ENCODE results near the gene BCAS1.

BCAS1 gene

DNA sequence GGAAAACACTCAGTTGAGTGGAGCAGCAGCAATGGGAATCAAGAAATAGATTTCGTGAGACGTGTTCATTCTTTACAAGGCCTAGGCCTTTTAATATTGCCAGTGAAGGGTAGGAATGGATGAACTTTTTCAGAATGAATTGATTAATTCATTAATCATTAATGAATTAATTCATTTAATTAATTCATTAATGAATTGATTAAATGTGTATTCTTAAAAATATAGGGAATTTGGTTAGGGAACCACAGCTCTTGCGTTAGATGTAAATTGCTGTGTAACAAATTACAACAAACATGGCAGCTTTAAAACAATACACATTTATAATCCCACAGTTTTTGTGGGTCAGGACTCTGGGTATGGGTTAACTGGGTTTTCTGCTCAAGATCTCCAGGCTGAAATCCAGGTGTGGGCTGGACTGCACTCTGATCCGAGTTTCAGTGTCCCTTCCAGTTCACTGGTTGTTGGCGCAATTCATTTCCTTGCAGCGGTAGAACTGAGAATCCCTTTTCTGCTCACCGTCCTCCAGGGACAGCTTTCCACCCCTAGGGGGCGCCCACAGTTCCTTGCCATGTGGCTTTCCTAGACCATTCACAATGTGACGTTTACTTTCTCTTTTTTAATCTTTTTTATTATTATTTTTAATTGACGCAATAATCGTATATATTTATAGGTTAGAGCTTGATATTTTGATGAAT, 32.8 kb upstream of the BCAS1 start:
- peak; percentile 45 for DNase-seq (ENCODE audit: low read depth)

DNA sequence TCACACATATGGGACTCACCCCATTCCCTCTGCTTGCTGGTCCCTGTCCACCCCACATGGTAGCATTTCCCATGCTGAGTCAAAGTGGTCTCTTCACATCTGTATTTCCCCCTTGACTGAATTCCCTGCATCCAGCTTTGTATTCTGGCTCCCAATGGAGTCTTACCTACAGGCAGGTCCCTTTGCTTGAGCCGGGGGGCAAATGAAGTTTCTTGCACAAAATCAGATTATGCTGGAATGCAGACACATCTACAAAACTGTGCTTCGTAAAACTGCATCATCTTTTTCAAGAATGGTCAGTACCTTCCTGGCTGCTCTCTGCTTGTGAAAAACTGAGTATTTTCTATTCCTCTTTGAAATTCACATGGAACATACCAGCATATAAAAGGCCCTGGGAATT, 32.1 kb upstream of the BCAS1 start:
- DNase-seq (ENCODE audit: low read depth): no peak

DNA sequence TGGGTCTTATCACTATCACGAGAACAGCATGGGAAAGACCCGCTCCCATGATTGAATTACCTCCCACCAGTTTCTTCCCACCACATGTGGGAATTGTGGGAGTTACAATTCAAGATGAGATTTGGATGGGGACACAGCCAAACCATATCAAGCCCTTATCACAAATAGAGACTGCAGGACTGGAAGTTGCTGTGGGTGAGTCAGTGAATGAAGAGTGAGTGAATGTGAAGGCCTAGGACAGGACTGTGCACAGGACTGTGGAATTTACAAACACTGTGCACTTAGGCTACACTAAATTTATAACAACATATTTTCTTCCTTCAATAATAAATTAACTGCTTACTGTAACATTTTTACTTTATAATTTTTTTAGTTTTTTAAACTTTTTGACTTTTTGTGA, 30.2 kb upstream of the BCAS1 start:
- DNase-seq (ENCODE audit: low read depth): no peak

DNA sequence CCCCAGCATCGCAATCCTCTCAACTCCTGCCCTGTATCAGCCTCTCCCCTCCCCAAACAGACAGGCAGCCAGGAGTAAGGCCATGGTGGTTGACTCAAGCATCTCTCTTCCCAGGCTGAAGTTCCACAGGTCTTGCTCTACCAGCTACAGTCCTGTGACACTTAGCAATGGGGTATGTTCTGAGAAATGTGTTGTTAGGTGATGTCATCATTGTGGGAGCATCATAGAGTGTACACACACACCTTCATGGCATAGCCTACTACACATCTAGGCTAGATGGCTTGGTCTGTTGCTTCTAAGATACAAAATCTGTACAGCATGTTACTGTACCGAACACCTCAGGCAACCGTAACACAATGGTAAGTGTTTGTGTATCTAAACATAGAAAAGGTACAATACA, 29.5 kb upstream of the BCAS1 start:
- no peak for DNase-seq (ENCODE audit: low read depth)

DNA sequence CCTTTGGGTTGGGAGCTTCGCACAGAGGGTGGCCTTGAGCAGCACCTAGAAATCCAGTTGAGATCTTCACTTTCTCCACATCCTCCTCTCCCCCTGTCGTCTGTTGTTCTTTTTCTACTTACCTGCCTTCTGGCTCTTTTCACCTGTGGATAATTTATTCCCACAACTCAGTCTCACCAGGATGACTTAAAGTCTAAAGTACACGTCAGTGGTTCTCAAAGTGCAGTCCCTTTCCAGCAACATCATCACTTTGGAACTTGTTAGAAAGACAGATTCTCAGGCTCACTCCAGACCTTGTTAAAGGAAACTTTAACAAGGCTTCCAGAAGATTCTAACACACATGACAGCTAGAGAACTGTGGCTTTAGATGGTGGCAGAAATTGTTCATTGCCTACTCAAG, 27.7 kb upstream of the BCAS1 start:
- no peak for DNase-seq (ENCODE audit: low read depth)

DNA sequence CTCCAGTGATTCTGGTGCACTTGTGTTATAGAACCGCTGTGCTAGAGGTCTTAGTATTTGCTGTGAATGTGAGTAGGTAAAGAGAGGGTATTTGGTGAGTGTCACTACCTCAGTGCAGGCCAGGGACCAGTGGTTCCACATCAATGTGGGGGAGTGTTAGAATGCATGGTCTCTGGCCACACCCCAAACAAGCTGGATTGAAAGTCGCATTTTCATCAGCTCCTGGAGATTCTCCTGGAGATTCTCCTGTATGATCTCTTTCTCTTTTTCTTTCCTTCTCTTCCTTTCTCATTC, 26.8 kb upstream of the BCAS1 start:
- no peak for DNase-seq (ENCODE audit: low read depth)

DNA sequence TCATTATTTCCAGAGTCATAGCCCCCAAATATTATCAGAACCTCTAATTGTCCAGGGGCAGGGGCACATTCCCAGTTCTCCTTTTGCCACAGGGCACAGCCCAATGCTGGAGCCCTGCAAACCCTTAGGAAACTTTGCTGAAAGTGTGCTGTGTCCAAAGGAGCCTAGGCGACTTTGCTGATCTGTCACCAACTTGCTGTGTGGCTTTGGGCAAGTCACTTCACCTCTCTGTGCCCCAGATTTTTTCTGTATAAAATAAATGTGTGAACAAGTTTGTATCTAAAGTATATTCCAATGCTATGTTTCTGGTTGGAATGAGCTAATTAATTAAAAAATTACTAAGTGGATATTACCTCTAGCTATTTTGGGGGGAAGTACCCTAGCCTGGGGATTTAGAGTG, 25.4 kb upstream of the BCAS1 start:
- no peak for DNase-seq (ENCODE audit: low read depth)

DNA sequence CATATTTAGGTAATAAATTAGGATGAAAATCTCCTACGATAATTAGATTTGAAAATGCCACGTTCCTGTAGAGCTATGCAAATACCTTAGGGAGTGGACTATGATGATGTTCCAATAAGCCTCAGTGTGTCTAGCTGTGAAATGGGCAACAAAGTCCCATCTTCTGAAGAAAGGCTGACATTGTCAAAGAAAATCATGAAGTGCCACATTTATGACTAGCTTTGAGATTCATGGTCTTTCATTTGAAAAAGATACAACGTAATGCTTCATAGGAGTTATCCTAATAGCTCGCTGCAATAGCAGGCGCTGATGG, 23.8 kb upstream of the BCAS1 start:
- no peak for DNase-seq (ENCODE audit: low read depth)

DNA sequence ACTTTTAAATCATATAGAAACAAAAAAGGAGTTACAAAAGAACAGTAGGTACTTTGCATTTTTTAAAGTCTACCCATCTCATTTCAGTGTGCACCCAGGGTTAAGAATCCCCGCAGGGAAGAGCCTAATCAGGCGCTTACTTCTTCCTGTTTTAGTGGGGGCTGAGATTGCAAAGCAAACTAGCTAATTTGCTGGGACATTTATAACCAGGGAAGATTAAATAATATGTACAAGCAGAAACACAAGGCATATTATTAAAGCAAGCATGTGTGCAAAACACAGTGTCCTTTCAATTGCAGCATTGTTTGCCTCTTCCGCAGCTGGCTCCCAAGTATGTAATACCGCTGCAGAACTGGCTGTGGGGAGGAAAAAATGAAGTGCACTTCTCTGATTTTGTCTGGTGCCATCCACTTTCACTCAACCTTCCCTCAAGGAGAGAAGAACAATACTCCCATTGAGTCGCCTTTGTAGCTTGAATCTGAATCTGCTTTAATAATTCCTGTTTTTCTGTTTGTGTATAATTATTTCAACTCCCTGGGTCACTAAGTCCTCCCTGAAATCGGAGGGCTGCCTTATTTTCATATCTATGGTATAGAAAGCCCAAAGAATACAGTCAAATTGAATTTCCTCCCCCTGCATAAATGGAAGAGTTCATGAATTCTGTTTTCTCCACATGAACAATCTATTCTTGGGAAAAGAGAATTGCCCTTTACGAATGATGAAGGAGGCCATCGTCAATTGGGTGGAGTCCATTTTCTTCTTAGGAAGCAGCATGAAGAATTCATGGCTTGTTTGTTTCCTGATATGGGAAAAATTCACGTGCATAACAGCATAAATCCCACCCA, 23.3 kb upstream of the BCAS1 start:
- DNase-seq (ENCODE audit: low read depth): no peak

DNA sequence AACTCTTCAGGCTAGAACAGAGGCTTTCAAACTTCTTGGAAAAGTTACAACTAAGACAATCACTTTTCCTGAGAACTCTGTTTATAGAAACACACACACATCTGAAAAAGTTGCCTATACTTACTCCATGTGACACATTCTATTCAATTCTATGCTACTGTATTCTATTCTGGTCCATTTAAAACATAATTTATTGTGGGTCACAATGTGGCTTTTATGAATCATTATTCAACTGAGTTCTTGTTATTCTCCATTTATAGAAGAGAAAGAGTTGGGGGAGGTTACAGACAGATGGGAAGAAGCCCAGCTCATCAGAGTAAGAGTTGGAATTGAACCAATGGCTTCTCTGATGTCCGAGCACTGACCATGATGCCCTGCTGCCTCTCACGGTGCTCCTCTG, 21.6 kb upstream of the BCAS1 start:
- no peak for DNase-seq (ENCODE audit: low read depth)

DNA sequence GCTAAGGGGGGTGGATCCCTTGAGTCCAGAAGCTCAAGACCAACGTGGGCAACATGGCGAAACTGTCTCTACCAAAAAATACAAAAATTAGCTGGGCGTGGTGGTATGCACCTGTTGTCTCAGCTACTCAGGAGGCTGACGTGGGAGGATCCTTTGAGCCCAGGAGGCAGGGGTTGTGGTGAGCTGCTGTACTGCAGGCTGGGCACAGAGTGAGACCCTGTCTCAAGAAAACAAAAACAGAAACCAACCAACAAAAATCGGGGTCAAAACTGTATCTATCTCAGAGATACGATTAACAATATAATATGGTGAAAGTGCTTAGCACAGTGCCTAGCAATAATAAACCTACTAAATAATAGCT, 20.7 kb upstream of the BCAS1 start:
- DNase-seq (ENCODE audit: low read depth): no peak

DNA sequence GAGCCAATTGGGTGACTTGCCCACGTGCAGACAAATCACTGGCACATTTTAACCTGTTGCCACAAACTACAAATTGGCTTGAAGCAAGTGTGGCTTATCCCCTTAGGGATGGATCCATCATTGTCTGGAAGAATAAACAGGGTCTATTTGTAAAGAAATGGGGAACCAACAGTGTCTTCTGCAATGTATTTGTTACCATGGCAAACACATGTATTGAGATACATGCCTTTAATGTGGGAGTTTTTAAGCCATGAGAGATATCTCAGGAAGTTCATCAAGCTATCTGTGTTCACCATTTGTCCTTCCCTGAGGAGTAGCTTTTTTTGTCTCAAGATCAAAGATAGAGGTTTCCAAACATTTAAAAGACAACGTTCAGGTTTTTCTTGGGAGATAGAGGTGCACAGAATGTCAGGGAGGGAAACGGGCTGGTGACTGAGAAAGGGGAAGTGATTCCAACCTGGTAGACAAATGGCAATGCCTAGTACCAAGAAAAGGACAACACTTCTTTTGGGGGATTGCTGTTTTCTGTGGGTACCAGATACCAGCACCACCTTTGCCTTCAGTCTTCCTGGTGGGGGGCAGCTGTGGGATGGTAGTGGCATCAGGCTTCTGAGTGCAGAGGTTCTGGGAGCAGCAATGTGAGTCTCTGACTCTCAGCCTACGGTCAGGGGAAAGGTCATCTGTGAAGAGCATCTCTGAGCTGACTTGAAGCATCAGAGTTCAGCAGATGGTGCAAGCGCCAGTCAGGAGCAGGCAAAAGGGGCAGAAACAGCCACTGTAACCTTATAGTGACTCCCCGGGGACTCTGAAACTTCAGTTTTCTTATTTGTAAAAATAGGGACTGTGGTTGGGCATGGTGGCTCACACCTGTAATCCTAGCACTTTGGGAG, 20.1 kb upstream of the BCAS1 start:
- DNase-seq (ENCODE audit: low read depth): no peak

DNA sequence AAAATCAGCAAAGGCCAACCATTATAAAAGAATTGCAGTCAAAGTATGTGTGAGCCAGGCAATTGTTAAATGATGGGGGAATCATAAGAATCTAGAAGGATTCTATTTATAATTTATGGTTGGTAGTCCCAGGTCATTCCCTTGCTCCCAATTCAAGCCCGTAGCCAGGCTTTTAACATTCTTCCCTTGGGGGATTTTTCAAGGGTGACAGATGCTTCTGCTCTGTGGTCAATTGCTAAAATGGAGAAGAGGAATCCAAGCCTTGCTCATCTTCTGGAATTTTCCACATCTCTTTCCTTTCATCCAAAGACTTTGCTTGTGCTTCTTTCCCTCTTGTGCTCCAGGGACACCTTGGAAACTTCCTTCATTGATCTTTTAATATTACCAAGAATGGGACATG, 18.0 kb upstream of the BCAS1 start:
- no peak for DNase-seq (ENCODE audit: low read depth)

DNA sequence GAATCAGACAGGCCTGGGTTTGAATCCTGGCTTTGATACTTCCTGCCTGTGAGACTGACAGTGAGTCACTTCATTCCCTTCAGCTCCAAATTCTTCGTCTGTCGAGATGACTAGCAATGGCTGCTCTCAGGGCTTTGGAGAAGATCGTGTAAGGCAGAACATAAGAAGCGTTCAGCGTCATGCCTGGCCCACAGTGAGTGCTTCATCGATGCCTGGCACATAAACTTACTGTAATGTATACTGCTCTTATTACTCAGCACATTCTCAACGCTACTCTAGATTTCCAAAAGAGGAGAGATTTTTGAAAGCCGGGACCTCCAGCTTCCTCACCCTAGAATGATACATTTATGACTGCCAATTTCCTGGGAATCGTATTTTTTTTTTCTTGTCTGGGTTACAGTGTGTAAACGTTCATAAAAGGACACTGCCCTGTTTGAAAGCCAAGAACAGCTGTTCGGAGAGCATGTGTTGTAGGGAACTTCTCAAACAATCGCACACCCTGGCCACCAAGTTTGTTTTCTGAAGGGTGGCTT, 16.2 kb upstream of the BCAS1 start:
- peak; percentile 71 for DNase-seq (ENCODE audit: low read depth)

DNA sequence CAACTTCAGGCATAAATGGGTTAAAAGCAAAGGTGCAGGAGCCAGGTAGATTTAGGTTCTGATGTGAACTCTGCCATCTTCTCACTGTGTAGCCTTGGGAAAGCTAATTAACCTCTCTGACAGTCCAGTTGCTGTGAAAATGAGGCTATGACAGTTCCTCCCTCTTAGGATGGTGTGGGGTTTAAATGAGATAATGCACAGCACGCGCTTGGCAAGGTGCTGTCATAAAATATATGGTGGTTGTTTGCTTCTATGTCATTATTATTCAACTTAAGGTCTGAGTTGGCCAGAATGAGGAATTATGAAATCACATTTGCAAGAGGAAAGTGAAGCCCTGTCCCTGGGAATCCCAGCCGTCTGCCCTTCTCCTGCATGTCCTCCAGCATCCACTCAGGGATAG, 15.5 kb upstream of the BCAS1 start:
- no peak for DNase-seq (ENCODE audit: low read depth)

DNA sequence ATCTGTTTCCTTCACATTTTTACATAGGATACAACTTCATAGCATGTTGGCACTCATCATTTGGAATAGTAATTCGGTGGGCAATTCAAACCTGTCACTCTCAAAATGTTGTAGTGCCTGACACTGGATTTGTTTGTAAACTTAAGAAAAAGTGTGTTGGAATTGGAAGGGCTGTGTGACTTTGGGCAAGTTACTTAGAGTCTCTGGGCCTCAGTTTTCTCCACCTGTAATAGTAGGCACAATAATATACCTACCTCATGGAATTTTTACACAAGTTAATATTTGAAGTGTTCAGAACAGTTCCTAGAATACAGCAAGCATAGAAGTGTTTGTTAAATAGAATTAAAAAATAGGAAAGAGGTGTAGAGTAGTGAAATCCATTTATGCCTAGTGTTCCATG, 15.0 kb upstream of the BCAS1 start:
- DNase-seq (ENCODE audit: low read depth): no peak

DNA sequence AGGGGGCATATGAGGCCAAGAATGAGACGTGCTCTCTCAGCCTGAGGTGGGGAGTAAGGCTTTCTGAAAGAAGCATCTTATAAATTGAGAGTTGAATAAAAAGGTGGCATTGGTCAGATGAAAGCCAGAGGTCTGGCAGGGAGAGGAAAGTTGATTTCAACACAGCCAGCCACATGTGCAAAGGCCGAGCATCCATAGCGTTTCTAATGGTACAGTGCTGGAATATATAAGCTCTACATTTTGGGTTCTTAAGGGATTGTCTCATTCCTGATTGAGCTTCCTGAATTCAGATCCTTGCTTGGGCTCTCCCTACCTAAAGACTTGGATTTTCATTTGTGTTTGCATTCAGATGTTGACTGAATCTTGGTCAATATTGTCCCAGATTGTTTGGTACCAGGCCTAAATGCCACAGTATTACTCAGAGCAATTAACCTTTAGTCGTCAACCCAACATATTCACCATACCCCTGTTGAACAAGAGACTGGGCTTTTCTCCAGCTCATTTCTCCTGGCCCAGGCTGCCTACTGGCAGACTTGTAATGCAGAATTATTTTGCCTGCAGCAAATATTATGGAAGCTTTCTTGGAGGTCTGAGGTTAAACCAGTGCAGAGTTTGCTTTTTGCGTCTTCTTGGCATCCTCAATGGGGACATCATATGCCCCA, 14.5 kb upstream of the BCAS1 start:
- DNase-seq (ENCODE audit: low read depth): no peak

DNA sequence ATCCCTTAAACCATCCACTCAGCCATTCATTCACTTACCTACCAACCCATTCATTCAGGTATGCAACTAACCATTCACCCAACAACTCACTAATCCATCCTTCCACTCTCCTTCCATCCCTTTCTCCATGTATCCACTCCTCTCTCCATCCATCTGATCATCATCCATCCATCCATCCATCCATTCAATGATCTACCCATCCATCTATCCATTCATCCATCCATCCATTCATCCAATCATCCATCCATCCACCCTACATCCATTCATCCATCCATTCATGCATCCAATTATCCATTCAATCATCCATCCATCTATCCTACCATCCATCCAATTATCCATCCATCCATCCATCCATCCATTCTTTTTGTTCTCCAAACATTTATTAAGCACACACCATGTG, 13.8 kb upstream of the BCAS1 start:
- no peak for DNase-seq (ENCODE audit: low read depth)

DNA sequence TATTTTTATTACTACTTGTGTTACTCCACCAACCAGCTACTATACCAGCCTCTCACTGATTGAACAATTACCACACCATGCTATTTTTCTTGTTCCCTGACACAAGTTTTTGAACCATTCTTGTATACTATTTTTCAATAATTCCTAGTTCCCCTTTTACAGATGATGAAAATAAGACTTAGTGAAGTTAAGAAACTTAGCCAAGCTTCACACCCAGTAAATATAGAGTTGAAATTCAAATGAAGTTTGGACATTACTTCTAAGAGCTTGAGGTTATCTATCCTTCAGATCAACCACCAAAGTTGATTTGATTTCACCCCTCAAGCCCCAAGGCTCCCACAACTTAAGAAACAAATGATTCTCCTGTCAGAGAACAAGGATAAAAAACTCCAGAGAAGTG, 13.1 kb upstream of the BCAS1 start:
- DNase-seq (ENCODE audit: low read depth): no peak

DNA sequence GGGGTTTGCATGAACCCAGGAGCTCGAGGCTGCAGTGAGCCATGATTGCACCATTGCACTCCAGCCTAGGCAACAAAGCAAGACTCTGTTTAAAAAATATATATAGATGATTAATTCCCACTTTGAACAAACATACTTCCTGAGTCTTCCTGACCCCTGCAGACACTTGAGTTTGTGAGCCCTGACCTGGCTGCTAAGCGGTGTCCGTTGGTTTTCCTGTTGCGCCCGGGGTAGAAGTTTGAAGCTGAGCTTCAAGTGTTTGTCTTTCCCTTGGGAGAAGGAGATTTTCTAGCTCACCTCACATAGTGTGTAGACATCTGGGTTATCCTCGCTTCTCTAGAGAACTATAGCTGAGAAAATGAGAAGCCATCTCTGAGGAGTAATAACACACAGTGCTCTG, 11.7 kb upstream of the BCAS1 start:
- DNase-seq (ENCODE audit: low read depth): no peak

DNA sequence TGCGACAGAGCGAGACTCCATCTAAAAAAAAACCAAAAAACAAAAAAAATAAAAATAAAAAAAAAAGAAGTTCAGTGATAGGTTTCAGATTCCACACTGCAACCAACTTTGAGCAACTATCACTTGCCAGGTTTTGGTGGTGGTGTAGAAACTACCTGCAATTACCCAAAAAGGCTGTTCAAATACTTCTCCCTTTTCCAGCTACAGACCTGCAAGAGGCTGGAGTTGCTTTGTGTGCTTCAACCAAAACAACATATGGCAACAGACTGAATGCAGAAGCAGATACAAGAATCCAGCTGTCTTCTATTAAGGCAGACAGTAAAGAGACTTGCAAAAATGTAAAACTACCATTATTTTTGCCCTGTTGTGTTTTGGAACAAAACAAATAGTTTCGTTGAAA, 9.3 kb upstream of the BCAS1 start:
- DNase-seq (ENCODE audit: low read depth): no peak

DNA sequence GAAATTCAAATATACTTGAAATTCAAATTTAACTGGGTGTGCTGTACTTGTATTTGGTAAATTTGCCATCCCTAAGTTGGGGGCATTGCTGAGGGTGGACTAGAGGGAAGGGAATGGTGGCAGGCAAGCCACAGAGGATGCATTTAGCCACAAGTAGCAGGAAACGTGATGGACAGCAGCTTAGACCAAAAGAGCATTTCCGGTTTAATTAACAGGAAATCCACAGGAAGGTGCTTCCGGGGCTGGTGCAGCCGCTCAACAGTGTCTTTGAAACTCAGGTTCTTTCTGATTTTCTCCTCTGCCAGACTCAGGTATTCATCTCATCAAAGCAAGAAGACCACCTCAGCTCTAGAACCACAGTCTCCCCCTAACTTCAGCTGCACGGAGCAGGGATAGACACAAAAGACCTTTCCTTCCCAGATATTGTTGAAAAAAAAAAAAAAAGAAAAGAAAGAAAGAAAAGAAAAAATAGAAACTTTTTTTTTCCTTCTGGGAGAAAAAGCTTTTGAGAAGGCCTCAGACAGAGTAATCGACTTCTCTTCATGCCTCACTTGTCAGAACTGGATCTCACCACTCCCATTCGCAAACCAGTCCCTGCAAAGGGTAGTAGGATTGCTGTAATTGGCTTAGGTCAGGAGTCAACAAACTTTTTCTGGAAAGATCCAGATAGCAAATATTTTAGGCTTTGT, 8.0 kb upstream of the BCAS1 start:
- DNase-seq (ENCODE audit: low read depth): no peak

All from stromal cell of bone marrow (primary cell).